Measurements from ENCODE around the gene ISG20L2. TPM values are rescaled to one million over a fixed set of nuclear protein-coding genes. Genes with fewer than 3 reads are reported as not detected.
A peak's percentile ranks its signal among the peaks of the same experiment; 100 is the strongest.

Gene ISG20L2
- total and polyA plus RNA-seq, 2 donors (not counting 3 experiments of a cell fraction or from before 2014, with no cell fraction given): 33.2 to 35.3 TPM

DNA sequence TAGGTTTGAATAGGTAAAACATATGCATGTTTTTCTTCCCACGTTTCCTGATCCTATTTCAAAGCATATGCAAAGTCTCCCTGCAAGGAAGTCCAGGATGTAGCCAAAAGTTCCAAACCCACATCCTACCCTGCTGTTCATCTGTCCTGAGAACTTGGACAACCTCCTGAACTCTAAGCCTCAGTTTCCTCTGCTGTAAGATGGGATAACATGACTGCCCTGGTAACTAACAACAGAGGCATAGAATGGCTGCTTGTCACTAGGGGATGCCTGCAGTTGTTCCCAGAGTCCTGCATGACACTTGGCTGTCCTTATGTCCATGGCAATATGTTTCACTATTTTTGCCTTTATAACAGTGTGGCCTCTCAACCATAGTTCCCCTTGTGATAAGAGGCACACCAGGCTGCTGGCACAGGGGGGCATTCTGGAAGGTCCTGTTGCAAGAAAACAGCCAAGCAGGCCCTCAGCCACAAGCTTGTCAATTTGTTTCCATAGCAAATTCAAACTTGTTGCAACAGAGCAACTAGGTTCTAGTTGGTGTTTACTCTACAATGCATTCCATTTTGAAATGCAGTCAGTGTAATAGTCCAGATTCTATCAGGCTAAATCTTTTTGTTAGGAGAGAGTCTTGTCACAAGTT lies 24.4 kb upstream of the ISG20L2 start:
- Histone ChIP-seq H3K27me3 (ENCODE audit: control insufficient read depth in 2 of 2, insufficient read depth in 2 of 2, low read length in 2 of 2) (no peaks in the 10 kb centered on the region), H3K4me1 (ENCODE audit: control insufficient read depth, extremely low read depth, insufficient read depth, low read length) (peaks cover 33% of the 10 kb centered on the region), H4K20me1 (replicated peaks; ENCODE audit: control insufficient read depth, extremely low read depth, insufficient read depth, low read length) (no peaks in the 10 kb centered on the region), H3K79me2 (ENCODE audit: control insufficient read depth, insufficient read depth, low read length) (peaks cover 42% of the 10 kb centered on the region), H3K4me3 (replicated peaks in 1 of 3; ENCODE audit: insufficient read depth in 1 of 3, low read depth in 1 of 3, low read length in 3 of 3) (peak overlapping the region in 2 of 3 experiments; percentile 73 to 94), H3K9me1 (replicated peaks; ENCODE audit: control insufficient read depth, extremely low read depth, insufficient read depth, low read length) (no peaks in the 10 kb centered on the region), H3K36me3 (ENCODE audit: control insufficient read depth in 2 of 2, extremely low read depth in 1 of 2, insufficient read depth in 2 of 2, low read length in 2 of 2) (no peaks in the 10 kb centered on the region), H2AFZ (ENCODE audit: low read depth, low read length) (no peak overlapping the region), H3K4me2 (ENCODE audit: insufficient read depth, low read length) (peak overlapping the region; percentile 47), H3K27ac (ENCODE audit: insufficient read depth, low read depth, low read length) (no peak overlapping the region), H3K9ac (replicated peaks; ENCODE audit: extremely low read depth, insufficient read depth, low read length) (peak overlapping the region; percentile 69), H3K9me3 (replicated peaks; ENCODE audit: control insufficient read depth, insufficient read depth, low read length) (no peaks in the 10 kb centered on the region)
- TF ChIP-seq POLR2AphosphoS5 (IDR thresholded peaks at IDR 0.05; ENCODE audit: insufficient read depth, low read depth, low read length) (no peak), GATA2 (IDR thresholded peaks at IDR 0.05; ENCODE audit: insufficient read depth, insufficient read length, low read depth, low read length) (no peak), EZH2 (IDR thresholded peaks at IDR 0.05; ENCODE audit: borderline replicate concordance, low read depth, low read length, severe bottlenecking) (no peak), JUN (IDR thresholded peaks at IDR 0.05; ENCODE audit: borderline replicate concordance, insufficient read depth, insufficient read length, low read depth) (no peak), FOS (IDR thresholded peaks at IDR 0.05; ENCODE audit: borderline replicate concordance, insufficient read depth, low read length) (no peak), MYC (IDR thresholded peaks at IDR 0.05; ENCODE audit: low read depth, low read length) (no peak), POLR2A (IDR thresholded peaks at IDR 0.05; ENCODE audit: low read depth, low read length) (no peak)
- TF ChIP-seq, protein P1, sequence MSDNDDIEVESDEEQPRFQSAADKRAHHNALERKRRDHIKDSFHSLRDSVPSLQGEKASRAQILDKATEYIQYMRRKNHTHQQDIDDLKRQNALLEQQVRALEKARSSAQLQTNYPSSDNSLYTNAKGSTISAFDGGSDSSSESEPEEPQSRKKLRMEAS (IDR thresholded peaks at IDR 0.05; ENCODE audit: insufficient read depth, insufficient read length): no peak
- TF ChIP-seq, protein P2, sequence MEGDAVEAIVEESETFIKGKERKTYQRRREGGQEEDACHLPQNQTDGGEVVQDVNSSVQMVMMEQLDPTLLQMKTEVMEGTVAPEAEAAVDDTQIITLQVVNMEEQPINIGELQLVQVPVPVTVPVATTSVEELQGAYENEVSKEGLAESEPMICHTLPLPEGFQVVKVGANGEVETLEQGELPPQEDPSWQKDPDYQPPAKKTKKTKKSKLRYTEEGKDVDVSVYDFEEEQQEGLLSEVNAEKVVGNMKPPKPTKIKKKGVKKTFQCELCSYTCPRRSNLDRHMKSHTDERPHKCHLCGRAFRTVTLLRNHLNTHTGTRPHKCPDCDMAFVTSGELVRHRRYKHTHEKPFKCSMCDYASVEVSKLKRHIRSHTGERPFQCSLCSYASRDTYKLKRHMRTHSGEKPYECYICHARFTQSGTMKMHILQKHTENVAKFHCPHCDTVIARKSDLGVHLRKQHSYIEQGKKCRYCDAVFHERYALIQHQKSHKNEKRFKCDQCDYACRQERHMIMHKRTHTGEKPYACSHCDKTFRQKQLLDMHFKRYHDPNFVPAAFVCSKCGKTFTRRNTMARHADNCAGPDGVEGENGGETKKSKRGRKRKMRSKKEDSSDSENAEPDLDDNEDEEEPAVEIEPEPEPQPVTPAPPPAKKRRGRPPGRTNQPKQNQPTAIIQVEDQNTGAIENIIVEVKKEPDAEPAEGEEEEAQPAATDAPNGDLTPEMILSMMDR (IDR thresholded peaks at IDR 0.05; ENCODE audit: extremely low read depth in 1 of 2, insufficient read depth in 1 of 2, low read depth in 1 of 2, low read length in 2 of 2): no peak
- DNase-seq (ENCODE audit: low read depth, low spot score): no peak
- ChIA-PET POLR2A (interaction anchor here (1.6 to 2.3 kb wide), 2 partner anchors 12 to 15 kb away, joined by 6 to 27 read pairs; partner anchors contain the start of genes MRPL24 and PRCC), CTCF (interaction anchor here (1.9 to 3.9 kb wide), 6 partner anchors 8 to 107 kb away, joined by 9 to 49 read pairs (median 16); partner anchors contain the start of genes INSRR, ISG20L2, METTL25B and MRPL24)
- dilution Hi-C loops (cut with MboI; ENCODE audit: extremely low pct_ligation_motif_present, low sequenced_read_pairs) (no loop called here), intact Hi-C loops (cut with micrococcal nuclease) (no loop called here)
- BruUV-seq (replicated peaks): no TSS peak
- peak; percentile 59 for FAIRE-seq

All from endothelial cell of umbilical vein (primary cell).